Measurements from ENCODE around the gene GTF2A1. TPM values are rescaled to one million over a fixed set of nuclear protein-coding genes. Genes with fewer than 3 reads are reported as not detected.

Gene GTF2A1
- polyA plus RNA-seq, 3 donors: 35.3 to 39.3 (median 35.5) TPM

DNA sequence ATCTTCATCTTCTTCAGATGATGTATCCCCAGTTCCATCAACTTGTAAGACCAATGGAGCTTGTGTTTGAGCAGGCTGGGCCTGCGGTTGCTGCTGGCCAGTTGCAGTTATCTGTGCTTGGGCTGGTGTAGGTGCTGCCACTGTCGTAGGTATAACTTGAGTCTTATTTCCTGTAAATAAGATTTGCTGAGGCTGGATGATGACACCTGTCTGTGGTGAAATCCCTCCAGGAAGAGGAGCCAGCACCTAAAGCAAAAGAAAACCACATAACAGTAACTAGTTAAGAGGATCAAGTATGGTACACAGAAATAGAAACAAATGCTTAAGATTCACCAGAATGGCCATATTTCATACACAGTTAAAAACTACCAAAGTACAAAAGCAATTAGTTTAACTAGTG, 28.2 kb downstream of the GTF2A1 start:
- no peak for DNase-seq

DNA sequence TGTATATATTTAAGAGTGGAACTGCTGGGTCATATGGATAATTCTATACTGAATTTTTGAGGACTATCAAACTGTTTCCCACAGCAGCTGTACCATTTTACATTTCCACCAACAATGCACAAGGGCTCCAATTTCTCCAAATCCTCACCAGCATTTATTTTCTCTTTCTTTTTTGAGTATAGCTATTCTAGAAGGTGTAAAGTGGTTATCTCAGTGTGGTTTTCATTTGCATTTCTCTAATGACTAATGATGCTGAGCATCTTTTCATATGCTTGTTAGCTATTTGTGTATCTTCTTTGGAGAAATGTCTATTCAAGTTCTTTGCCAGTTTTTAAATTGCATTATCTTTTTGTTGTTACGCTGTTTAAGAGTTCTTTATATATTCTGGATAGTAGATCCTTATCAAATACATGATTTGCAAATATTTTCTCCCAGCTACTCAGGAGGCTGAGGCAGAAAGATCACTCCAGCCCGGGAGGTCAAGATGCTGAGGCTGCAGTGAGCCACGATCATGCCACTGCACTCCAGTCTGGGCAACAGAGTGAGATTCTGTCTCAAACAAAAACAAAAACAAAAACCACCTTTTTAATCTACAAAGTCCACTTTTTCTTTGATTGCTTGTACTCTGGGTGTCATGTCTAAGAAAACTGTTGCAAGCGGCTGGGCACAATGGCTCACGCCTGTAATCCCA, 32.8 kb downstream of the GTF2A1 start:
- DNase-seq: no peak

DNA sequence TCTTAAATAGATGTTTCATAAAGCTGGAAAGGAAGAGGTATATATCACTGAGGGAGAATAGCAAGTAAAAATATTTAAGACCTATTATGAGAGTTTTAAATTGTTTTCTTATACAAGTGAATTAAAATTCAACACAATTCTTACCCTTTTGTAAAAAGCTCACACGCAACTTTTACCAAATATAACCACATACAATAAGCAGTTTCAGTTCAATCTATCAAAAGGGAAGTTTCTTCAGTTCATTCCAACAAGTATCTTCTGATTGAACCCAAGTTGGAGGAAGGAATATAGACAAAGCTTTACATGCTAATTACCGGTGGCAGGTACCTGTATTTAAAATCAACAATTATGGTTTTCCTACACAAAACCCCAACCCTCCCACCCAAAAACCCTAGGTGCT, 41.1 kb downstream of the GTF2A1 start:
- DNase-seq: no peak

- DNase-seq: no peak
Measured at GRCh38 chr14:81178063-81178462, 42.7 kb downstream of the GTF2A1 start.

DNA sequence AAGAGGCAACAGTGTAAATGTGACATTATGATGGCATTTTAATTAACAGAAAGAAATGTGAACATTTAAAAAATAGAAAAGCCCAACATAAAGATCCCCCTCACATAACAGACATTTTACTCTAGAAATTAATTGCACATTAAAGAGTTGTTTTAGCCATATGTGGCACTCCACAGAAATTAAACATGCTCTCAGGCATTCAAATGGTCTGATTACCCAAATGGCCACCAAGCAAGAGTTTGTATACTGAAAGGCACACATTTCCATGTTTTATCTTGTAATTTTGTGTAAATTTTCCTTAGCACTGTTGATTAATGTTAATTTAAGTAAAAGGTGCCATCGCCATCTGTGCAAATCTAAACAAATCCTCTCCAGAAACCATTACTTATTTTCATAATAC, 43.5 kb downstream of the GTF2A1 start:
- DNase-seq: no peak

- DNase-seq: no peak
Measured at GRCh38 chr14:81176241-81176640, 44.5 kb downstream of the GTF2A1 start.

- no peak for DNase-seq
Measured at GRCh38 chr14:81172881-81173280, 47.9 kb downstream of the GTF2A1 start.

DNA sequence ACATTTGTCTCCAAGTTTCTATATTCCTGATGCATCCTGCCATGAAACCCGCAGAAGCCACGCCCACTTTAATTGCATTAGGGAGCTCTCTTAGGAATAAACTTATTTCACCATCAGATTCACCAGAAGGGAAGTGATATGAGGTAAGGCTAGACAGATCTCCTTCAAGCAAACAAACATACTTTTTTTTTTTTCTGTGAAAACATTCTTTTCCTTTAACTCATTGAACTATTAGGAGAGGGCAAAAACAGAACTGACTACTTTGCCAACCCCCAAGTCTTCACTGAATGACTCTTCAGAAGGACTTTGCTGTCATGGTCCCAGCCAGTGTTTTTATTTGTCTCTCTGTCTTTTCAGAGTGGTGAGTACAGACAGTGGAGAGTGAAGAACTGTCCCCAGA, 48.4 kb downstream of the GTF2A1 start:
- DNase-seq: no peak

DNA sequence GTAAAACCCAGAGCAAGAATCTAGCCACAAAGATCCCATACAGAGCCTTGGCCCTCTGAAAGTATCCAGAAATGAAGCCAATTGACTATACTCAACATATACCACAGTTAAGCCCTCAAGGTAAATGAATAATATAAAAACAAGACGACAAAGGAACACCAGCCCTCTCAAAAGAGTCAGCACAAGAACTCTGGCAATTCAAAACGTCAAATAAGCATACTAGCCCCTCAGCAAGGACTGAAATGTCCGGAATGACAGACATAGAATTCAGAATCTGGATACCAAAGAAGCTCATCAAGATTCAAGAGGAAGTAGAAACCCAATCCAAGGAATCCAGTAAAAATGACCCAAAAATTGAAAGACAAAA, 49.9 kb downstream of the GTF2A1 start:
- no peak for DNase-seq

DNA sequence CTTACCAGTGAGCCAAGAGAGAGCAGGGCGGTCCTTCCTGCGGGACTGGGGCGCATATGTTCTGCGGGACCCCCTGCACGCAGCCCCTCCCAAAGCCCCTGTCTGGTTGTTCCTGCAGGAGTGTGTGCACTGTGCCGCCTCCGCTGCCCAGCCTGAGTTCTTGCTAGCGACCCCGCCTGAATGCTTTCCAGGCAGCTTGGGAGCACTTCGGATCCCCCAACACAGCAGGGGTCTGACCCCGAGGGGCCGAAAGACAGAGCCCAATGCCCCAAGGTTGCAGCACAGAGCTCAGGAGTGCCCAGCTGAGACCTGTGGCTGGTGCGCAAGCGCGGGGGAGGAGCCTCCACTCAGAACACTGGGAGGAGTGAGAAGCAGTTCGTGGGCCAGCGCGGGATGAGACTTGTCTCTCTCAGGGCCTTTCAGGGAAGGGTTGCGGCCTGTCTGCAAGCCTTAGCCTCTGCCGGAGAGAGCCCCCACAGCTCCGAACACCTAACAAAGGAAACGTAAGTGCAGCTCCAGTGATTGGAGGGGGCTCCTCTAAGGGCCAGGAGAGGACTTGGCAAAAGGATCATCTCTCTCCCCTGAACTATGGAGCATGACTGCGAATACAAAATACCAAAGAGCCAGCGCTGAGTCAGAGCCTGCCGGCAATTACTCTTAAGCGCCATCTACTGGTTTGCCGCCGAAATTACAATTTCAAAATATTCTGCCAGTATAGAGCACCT, 50.5 kb downstream of the GTF2A1 start:
- DNase-seq: peak; percentile 89

DNA sequence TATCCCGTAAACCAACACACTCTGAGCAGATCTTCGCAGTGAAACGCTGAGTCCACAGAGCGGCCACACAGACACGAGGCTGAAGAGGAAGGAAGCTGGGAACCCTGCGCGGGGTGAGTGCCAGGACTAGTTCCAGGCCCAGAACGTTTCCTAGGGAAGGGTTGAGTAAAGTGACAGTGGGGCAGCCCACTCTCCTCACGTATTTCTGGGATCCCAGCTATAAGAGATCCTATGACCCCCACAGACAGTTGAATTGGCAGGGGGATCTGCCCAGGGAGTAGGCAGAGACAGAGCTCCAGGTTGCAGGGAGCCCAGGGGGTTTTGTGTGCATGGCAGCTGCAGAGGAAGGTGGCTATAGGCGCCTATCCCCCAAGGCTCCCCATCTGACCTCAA, 51.1 kb downstream of the GTF2A1 start:
- DNase-seq: peak; percentile 8

GRCh38 chr14:81169267-81169666, 51.5 kb downstream of the GTF2A1 start:
- DNase-seq: no peak

GRCh38 chr14:81166121-81166520, 54.6 kb downstream of the GTF2A1 start:
- DNase-seq: no peak

DNA sequence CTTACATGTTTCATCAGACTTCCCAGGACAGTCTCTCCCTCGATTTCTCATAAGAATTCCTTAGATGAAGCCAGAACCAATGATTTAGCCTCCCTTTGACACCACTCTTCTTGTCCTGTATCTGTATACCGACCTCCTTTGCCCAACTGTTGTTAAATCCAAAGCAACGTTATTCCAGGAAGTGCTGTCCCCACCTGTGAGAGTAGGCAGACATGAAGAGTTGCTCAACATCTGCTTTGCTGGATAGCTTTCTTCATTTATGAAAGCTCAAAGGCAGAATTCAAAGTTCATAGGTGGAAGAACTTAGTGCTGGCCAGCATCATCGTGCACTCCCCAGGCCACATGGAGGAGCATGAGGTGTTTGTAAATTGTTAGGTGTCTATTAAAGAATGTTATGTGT, 55.6 kb downstream of the GTF2A1 start:
- DNase-seq: no peak

- DNase-seq: peak; percentile 44
Measured at GRCh38 chr14:81164167-81164774, 56.5 kb downstream of the GTF2A1 start.

- no peak for DNase-seq
Measured at GRCh38 chr14:81162941-81163340, 57.8 kb downstream of the GTF2A1 start.

- DNase-seq: no peak
Measured at GRCh38 chr14:81161749-81162148, 59.0 kb downstream of the GTF2A1 start.

DNA sequence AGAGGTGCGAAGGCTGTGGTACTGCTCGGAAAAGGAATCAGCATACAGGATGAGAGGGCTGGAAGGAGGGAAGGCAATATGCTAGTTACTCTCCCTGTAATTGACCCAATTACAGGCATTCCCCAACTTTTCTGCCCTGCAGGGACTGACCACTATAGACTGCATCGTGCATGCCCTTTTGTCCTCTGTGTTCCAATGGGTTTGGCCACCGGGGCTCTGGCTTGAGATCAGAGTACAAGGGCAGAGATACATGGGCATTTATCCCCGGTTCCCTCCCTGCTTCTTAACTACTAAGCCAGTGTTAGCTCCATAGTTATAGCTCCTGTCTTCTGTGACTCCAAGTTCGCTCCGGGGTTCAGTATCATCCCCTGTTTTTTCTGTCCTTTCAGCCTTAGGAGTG, 59.7 kb downstream of the GTF2A1 start:
- no peak for DNase-seq

DNA sequence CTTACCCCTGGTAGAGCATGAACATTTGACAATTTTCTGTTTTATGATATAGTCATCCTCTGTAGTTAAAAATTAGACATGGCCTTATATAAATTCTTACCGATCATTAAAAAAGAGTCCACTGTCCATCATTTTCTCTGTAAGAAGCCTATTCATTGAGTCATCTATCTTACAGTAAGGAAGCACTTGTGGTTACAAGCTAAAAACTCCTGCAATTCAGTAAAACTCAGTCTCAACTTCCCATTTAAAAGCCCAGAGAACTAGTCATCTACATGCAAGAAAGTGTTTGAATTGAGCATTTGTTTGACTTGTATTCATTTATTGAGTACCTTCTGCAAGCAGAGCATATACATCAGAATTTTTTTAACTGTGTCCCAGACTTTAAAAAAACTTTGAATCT, 63.3 kb downstream of the GTF2A1 start:
- no peak for DNase-seq

DNA sequence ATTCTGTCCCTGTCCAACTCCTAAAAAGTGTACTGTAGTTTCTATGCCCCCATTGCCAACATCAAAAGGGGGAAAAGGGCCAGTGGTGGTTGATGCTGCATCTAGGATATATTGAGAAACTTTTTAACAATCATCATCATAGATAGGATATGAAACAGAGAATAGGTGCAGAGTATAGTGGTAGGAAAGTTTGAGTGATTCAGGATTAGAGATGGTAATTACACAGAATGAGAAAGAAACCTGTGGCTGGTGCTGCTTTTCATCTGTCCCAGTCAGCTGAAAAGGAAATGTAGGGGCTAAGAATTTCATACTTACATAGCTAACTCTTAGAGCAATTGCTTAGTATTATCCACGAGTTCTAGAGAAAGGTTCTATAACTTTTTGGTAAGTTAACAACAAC, 67.6 kb downstream of the GTF2A1 start:
- DNase-seq: no peak

GRCh38 chr14:81148635-81149034, 72.1 kb downstream of the GTF2A1 start:
- DNase-seq: no peak

- no peak for DNase-seq
Measured at GRCh38 chr14:81147140-81147897, 73.4 kb downstream of the GTF2A1 start.
